ENCODE data around the gene ATP9A.

GRCh38 chr20:51710361-51710894 is 57.8 kb downstream of the ATP9A start:
- TF ChIP-seq, protein P1, sequence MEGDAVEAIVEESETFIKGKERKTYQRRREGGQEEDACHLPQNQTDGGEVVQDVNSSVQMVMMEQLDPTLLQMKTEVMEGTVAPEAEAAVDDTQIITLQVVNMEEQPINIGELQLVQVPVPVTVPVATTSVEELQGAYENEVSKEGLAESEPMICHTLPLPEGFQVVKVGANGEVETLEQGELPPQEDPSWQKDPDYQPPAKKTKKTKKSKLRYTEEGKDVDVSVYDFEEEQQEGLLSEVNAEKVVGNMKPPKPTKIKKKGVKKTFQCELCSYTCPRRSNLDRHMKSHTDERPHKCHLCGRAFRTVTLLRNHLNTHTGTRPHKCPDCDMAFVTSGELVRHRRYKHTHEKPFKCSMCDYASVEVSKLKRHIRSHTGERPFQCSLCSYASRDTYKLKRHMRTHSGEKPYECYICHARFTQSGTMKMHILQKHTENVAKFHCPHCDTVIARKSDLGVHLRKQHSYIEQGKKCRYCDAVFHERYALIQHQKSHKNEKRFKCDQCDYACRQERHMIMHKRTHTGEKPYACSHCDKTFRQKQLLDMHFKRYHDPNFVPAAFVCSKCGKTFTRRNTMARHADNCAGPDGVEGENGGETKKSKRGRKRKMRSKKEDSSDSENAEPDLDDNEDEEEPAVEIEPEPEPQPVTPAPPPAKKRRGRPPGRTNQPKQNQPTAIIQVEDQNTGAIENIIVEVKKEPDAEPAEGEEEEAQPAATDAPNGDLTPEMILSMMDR (IDR thresholded peaks at IDR 0.05) = no peak
- TF ChIP-seq POLR2A (IDR thresholded peaks at IDR 0.05) = no peak
- TF ChIP-seq EP300 (IDR thresholded peaks at IDR 0.05) = no peak

All from tibial nerve (tissue), 4 donors.